ENCODE results near the gene LSAMP. TPM values are rescaled to one million over a fixed set of nuclear protein-coding genes. Genes with fewer than 3 reads are reported as not detected.

Gene LSAMP
- total and polyA plus RNA-seq, 9 of the 15 experiments (the other 6 are each of a cell fraction or from before 2014, with no cell fraction given): 0.09 to 0.11 TPM; not detected in 7

DNA sequence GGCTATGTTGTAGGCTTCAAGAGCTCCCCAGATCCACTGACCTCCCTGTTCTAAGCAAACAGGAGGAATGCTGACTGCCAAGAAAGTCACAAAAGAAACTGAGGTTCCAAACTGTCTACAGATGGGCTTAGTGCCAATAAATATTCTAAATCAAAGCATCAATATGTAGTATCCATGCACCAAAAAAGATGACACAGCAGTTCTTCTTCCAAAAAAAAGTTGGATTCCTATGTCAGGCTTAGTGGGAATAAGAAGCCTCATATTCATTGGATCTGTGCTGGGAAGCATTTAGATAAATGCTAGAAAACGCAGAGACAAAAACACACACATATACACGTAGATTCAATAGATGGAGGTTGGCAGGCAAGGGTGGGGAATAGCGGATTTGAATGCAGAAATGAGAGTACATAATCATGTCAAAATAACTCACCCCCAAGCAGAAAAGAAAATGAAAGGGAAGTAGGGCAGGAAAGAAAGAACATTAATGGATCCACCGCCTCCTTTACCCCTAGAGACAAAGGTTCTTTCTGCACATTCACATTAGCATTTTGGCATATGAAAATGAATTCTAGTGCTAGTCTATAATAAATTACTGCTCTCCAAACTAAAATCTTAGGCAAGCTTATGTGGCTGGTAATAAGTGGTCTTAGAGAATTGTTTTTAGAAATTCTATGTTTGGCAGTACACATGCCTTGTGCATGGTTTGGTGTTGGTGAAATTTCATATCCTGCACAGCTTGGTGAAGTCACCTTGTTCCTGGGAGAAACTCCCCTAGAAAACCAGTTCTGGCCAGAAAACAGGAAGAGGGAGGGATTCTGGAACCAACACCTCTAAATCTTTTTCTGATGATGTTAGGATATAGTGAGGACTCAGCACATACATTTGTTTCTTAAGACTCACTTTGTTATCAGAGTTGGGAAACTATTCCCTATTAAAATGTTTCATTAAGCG is 283.4 kb downstream of the LSAMP start (continued):
- no peak for TF ChIP-seq ZNF589 (CRISPR knock-in tag; IDR thresholded peaks at IDR 0.05; ENCODE audit: low read depth)
- no peak for TF ChIP-seq PHB2 (IDR thresholded peaks at IDR 0.05; ENCODE audit: low read depth)
- peak; percentile 53; the same call in 1 of the 2 replicates for TF ChIP-seq MAFG (tag; conservative IDR thresholded peaks at IDR 0.05)
- TF ChIP-seq, protein P1, sequence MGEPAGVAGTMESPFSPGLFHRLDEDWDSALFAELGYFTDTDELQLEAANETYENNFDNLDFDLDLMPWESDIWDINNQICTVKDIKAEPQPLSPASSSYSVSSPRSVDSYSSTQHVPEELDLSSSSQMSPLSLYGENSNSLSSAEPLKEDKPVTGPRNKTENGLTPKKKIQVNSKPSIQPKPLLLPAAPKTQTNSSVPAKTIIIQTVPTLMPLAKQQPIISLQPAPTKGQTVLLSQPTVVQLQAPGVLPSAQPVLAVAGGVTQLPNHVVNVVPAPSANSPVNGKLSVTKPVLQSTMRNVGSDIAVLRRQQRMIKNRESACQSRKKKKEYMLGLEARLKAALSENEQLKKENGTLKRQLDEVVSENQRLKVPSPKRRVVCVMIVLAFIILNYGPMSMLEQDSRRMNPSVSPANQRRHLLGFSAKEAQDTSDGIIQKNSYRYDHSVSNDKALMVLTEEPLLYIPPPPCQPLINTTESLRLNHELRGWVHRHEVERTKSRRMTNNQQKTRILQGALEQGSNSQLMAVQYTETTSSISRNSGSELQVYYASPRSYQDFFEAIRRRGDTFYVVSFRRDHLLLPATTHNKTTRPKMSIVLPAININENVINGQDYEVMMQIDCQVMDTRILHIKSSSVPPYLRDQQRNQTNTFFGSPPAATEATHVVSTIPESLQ (CRISPR knock-in tag; IDR thresholded peaks at IDR 0.05): no peak

DNA sequence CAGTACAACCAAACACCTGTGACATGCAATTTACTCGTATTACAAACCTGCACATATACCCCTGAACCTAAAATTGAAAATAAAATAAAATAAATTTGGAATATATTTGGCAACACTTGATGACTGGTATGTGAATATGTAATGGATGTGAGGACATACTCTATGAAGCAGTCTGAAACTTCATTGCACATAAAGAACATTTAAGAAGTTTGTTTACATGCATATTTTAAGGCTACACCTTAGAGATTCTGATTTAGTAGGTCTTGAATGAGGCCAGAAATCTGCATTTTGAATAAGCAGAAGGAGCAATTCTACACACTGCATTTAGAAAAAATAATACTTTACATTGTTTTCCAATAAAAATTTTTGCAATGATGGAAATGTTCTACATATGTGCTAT is 284.7 kb downstream of the LSAMP start:
- ATAC-seq (no peak), DNase-seq (ENCODE audit: extremely low read depth in 1 of 4, low spot score in 3 of 4) (no peak), FAIRE-seq (no peak)
- H3K9me3 ChIP-seq (replicated peaks; ENCODE audit: control insufficient read depth, insufficient read depth, low read depth, low read length): no peaks in the 10 kb centered on the region
- ChIA-PET POLR2A (no interaction called here), CTCF (ENCODE audit: low intra/inter-chr PET ratio) (no interaction called here)
- no peaks in the 10 kb centered on the region for H3K36me3 ChIP-seq (ENCODE audit: control insufficient read depth, insufficient read depth, low read length)
- H2AFZ ChIP-seq (ENCODE audit: low read depth, low read length): no peak overlapping the region
- in situ Hi-C loops (cut with MboI): no loop called here
- H3K9me1 ChIP-seq (ENCODE audit: control insufficient read depth, insufficient read depth, low read length): no peaks in the 10 kb centered on the region
- H3K79me2 ChIP-seq (ENCODE audit: control insufficient read depth, insufficient read depth, low read length): no peaks in the 10 kb centered on the region
- intact Hi-C loops (cut with micrococcal nuclease): no loop called here
- H3K4me3 ChIP-seq: no peak overlapping the region
- no TSS peak for BruUV-seq (replicated peaks)
- H3K27ac ChIP-seq (ENCODE audit: extremely low read depth, low read depth, low read length): no peak overlapping the region
- H3K4me1 ChIP-seq (replicated peaks in 1 of 2; ENCODE audit: control insufficient read depth in 2 of 2, insufficient read depth in 2 of 2, low read length in 2 of 2): no peaks in the 10 kb centered on the region
- no peak overlapping the region for H3K4me2 ChIP-seq (ENCODE audit: insufficient read depth, low read length)
- H3K9ac ChIP-seq (ENCODE audit: insufficient read depth in 1 of 2, low read depth in 2 of 2, low read length in 2 of 2): no peak overlapping the region
- no peaks in the 10 kb centered on the region for H4K20me1 ChIP-seq (replicated peaks; ENCODE audit: control insufficient read depth, insufficient read depth, low read length)
- WGBS (ENCODE audit: insufficient coverage, low coverage, missing lambda C conversion rate): 0% methylated on average over 1 of the region's 1 CpG
- no peaks in the 10 kb centered on the region for H3K27me3 ChIP-seq (ENCODE audit: control insufficient read depth in 2 of 2, insufficient read depth in 2 of 2, low read length in 2 of 2)
- TF ChIP-seq ZNF445 (CRISPR knock-in tag; IDR thresholded peaks at IDR 0.05; ENCODE audit: low read depth) (no peak), ZNF444 (CRISPR knock-in tag; IDR thresholded peaks at IDR 0.05) (no peak), ZNF324 (CRISPR knock-in tag; IDR thresholded peaks at IDR 0.05) (no peak), HMGN3 (IDR thresholded peaks at IDR 0.05; ENCODE audit: borderline replicate concordance, extremely low read depth, insufficient read length, low read depth, low read length) (no peak), POLR2AphosphoS5 (IDR thresholded peaks at IDR 0.05; ENCODE audit: control insufficient read depth, insufficient read depth, low read depth, low read length) (no peak), KAT7 (CRISPR knock-in tag; IDR thresholded peaks at IDR 0.05; ENCODE audit: borderline replicate concordance) (no peak), KDM5B (IDR thresholded peaks at IDR 0.05; ENCODE audit: insufficient replicate concordance, low read depth, low read length) (no peak), RBM25 (IDR thresholded peaks at IDR 0.05; ENCODE audit: low read depth, low read length, severe bottlenecking) (no peak), GATAD2B (IDR thresholded peaks at IDR 0.05; ENCODE audit: borderline replicate concordance) (no peak), CXXC5 (CRISPR knock-in tag; IDR thresholded peaks at IDR 0.05) (no peak), CBX5 (IDR thresholded peaks at IDR 0.05; ENCODE audit: borderline replicate concordance, low read depth) (no peak)
- TF ChIP-seq, protein P1 (CRISPR knock-in tag; IDR thresholded peaks at IDR 0.05): no peak
